SKM-1 (cell line): ENCODE measurements around the gene TFCP2L1.
"Not testable (repeated sequence)": the region's sequence is repeated elsewhere in the genome, so short reads cannot be mapped to it uniquely, and the experiment has no call there.

Experiments
- DNase-seq: peaks from one replicate; lab custom pipeline; 2025; ENCODE audit not compliant: unreplicated experiment; lab: John Stamatoyannopoulos, UW

TFCP2L1 gene

GRCh38 chr2:121227381-121228144 lies 57.4 kb downstream of the TFCP2L1 start:
- DNase-seq = not testable (repeated sequence)

GRCh38 chr2:121225681-121226080 lies 59.3 kb downstream of the TFCP2L1 start:
- DNase-seq = not testable (repeated sequence)

GRCh38 chr2:121220995-121221394 lies 64.0 kb downstream of the TFCP2L1 start:
- no peak for DNase-seq

GRCh38 chr2:121219866-121220265 lies 65.1 kb downstream of the TFCP2L1 start:
- DNase-seq = no peak

- DNase-seq = no peak
These were observed 66.5 kb downstream of the TFCP2L1 start for GRCh38 chr2:121218386-121218938.

- DNase-seq = no peak
These were observed 67.4 kb downstream of the TFCP2L1 start for GRCh38 chr2:121217627-121218026.

GRCh38 chr2:121214296-121214695 lies 70.7 kb downstream of the TFCP2L1 start:
- no peak for DNase-seq

- DNase-seq = no peak
These were observed 71.6 kb downstream of the TFCP2L1 start for GRCh38 chr2:121213386-121213785.

GRCh38 chr2:121212661-121213325 lies 72.2 kb downstream of the TFCP2L1 start:
- no peak for DNase-seq

GRCh38 chr2:121211689-121212151 lies 73.3 kb downstream of the TFCP2L1 start:
- DNase-seq = no peak

GRCh38 chr2:121211251-121211650 lies 73.8 kb downstream of the TFCP2L1 start:
- no peak for DNase-seq

- no peak for DNase-seq
These were observed 74.3 kb downstream of the TFCP2L1 start for GRCh38 chr2:121210691-121211090.

- no peak for DNase-seq
These were observed 75.9 kb downstream of the TFCP2L1 start for GRCh38 chr2:121209014-121209610.

- no peak for DNase-seq
These were observed 77.5 kb downstream of the TFCP2L1 start for GRCh38 chr2:121207494-121207893.

GRCh38 chr2:121205321-121205942 lies 79.6 kb downstream of the TFCP2L1 start:
- DNase-seq = no peak

- no peak for DNase-seq
These were observed 81.3 kb downstream of the TFCP2L1 start for GRCh38 chr2:121203591-121204249.

- no peak for DNase-seq
These were observed 82.3 kb downstream of the TFCP2L1 start for GRCh38 chr2:121202541-121203310.

GRCh38 chr2:121201796-121202195 lies 83.2 kb downstream of the TFCP2L1 start:
- no peak for DNase-seq

- DNase-seq = no peak
These were observed 84.3 kb downstream of the TFCP2L1 start for GRCh38 chr2:121200419-121201315.
